ENCODE data around the gene OR51A7.

GRCh38 chr11:4932751-4933150 is 29.2 kb downstream of the OR51A7 start:
- TF ChIP-seq CTCF (IDR thresholded peaks at IDR 0.05) (no peak), POLR2A (IDR thresholded peaks at IDR 0.05) (no peak)

All from adrenal gland (tissue), 5 donors.